ENCODE data around the gene MRPL23.

DNA sequence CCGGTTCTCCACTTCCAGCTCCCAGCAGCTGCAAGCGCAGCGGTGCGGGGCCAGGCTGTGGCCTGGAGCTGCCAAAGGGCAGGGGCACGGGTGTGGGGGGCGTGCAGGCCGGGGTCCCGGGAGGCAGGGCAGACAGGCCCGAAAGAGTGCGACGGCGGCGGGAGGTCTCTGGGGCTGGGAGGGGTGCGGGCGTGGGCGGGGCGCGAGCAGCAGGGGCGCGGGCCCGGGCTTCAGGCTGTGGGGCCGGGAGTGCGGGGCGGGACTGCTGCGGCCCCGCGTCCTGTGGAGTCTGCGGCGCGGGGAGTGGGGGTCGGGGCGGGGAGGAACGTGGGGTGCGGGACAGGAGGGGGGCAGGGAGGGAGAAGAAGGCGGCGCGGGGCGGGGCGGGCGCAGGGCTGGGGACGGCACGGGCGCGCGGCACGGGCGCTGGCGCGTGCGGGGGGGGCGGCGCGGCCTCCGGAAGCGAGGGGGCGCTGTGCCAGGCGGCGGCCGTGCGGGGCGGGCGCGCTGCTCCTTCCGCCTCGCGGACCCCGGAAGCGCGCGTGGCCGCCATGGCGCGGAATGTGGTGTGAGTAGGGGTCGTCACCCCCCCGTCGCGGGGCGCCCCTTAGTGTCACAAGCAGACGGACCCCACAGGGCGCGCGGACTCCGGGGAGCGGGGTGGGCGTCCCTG lies at the start of gene MRPL23:
- TF ChIP-seq, protein P1, sequence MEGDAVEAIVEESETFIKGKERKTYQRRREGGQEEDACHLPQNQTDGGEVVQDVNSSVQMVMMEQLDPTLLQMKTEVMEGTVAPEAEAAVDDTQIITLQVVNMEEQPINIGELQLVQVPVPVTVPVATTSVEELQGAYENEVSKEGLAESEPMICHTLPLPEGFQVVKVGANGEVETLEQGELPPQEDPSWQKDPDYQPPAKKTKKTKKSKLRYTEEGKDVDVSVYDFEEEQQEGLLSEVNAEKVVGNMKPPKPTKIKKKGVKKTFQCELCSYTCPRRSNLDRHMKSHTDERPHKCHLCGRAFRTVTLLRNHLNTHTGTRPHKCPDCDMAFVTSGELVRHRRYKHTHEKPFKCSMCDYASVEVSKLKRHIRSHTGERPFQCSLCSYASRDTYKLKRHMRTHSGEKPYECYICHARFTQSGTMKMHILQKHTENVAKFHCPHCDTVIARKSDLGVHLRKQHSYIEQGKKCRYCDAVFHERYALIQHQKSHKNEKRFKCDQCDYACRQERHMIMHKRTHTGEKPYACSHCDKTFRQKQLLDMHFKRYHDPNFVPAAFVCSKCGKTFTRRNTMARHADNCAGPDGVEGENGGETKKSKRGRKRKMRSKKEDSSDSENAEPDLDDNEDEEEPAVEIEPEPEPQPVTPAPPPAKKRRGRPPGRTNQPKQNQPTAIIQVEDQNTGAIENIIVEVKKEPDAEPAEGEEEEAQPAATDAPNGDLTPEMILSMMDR (IDR thresholded peaks at IDR 0.05) = no peak
- TF ChIP-seq POLR2A (IDR thresholded peaks at IDR 0.05) = no peak

All from body of pancreas (tissue), 4 donors.